ENCODE data around the gene DDX10. TPM values are rescaled to one million over a fixed set of nuclear protein-coding genes. Genes with fewer than 3 reads are reported as not detected.

DDX10 gene
- polyA plus RNA-seq, 1 of the 3 experiments (the other 2 are of a cell fraction): 35.8 TPM

DNA sequence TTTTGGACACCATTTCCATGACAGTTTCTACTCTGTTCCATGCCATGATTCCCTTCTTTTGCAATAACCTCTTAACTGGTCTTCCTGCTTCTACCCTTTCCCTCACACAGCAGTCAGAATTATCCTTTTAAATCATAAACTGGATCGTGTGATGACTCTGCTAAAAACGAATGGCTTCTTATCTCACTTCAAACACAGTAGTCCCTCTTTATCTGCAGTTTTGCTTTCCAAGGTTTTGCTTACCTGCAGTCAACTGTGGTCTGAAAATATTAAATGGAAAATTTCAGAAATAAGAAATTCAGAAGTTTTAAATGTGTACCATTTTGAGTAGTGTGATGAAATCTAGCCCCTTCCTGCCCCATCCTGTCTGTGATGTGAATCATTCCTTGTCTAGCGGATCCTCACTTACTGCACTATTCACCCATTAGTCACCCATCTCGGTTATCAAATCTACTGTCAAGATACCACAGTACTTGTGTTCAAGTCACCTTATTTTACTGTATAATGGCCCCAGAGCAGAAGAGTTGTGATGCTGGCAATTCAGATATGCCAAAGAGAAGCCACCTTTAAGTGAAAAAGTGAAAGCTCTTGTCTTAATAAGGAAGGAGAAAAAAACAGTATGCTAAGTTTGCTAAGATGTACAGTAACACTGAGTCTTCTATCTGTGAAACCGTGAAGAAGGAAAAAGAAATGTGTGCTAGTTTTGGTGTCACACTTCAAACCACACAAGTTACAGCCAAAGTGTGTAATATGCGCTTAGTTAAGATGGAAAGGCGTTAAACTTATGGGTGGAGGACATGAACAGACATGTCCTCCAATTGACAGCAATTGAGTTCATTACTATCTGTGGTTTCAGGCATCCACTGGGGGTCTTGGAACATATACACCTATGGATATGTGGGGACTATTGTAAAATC is 283.0 kb downstream of the DDX10 start (continued):
- no peak for TF ChIP-seq GABPA (IDR thresholded peaks at IDR 0.05; ENCODE audit: low read depth)
- TF ChIP-seq, protein P1, sequence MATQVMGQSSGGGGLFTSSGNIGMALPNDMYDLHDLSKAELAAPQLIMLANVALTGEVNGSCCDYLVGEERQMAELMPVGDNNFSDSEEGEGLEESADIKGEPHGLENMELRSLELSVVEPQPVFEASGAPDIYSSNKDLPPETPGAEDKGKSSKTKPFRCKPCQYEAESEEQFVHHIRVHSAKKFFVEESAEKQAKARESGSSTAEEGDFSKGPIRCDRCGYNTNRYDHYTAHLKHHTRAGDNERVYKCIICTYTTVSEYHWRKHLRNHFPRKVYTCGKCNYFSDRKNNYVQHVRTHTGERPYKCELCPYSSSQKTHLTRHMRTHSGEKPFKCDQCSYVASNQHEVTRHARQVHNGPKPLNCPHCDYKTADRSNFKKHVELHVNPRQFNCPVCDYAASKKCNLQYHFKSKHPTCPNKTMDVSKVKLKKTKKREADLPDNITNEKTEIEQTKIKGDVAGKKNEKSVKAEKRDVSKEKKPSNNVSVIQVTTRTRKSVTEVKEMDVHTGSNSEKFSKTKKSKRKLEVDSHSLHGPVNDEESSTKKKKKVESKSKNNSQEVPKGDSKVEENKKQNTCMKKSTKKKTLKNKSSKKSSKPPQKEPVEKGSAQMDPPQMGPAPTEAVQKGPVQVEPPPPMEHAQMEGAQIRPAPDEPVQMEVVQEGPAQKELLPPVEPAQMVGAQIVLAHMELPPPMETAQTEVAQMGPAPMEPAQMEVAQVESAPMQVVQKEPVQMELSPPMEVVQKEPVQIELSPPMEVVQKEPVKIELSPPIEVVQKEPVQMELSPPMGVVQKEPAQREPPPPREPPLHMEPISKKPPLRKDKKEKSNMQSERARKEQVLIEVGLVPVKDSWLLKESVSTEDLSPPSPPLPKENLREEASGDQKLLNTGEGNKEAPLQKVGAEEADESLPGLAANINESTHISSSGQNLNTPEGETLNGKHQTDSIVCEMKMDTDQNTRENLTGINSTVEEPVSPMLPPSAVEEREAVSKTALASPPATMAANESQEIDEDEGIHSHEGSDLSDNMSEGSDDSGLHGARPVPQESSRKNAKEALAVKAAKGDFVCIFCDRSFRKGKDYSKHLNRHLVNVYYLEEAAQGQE (IDR thresholded peaks at IDR 0.05; ENCODE audit: low read depth, low read length): no peak
- TF ChIP-seq NFIC (IDR thresholded peaks at IDR 0.05; ENCODE audit: borderline replicate concordance): no peak
- no peak for TF ChIP-seq CHD2 (IDR thresholded peaks at IDR 0.05; ENCODE audit: low read length, partially characterized antibody)
- TF ChIP-seq, protein P2, sequence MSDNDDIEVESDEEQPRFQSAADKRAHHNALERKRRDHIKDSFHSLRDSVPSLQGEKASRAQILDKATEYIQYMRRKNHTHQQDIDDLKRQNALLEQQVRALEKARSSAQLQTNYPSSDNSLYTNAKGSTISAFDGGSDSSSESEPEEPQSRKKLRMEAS (IDR thresholded peaks at IDR 0.05; ENCODE audit: low read depth): no peak
- no peak for TF ChIP-seq RCOR1 (IDR thresholded peaks at IDR 0.05; ENCODE audit: low read length)
- no peak for TF ChIP-seq NRF1 (IDR thresholded peaks at IDR 0.05; ENCODE audit: low read depth, low read length)
- TF ChIP-seq POLR2AphosphoS5 (IDR thresholded peaks at IDR 0.05; ENCODE audit: low read depth, low read length): no peak
- 0 out of 2 replicates have a peak, but pooled peaks have one; percentile 57 for TF ChIP-seq FOXM1 (IDR thresholded peaks at IDR 0.05; ENCODE audit: low read depth)
- TF ChIP-seq, protein P3, sequence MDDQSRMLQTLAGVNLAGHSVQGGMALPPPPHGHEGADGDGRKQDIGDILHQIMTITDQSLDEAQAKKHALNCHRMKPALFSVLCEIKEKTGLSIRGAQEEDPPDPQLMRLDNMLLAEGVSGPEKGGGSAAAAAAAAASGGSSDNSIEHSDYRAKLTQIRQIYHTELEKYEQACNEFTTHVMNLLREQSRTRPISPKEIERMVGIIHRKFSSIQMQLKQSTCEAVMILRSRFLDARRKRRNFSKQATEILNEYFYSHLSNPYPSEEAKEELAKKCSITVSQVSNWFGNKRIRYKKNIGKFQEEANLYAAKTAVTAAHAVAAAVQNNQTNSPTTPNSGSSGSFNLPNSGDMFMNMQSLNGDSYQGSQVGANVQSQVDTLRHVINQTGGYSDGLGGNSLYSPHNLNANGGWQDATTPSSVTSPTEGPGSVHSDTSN (IDR thresholded peaks at IDR 0.05): peak; percentile 87
- no peak for TF ChIP-seq YY1 (IDR thresholded peaks at IDR 0.05; ENCODE audit: low read depth)
- peak; percentile 77 for TF ChIP-seq TCF12 (IDR thresholded peaks at IDR 0.05)
- no peak for TF ChIP-seq MXI1 (IDR thresholded peaks at IDR 0.05; ENCODE audit: low read depth, low read length)
- no peak for TF ChIP-seq SIN3A (IDR thresholded peaks at IDR 0.05; ENCODE audit: borderline replicate concordance, low read depth, low read length)
- TF ChIP-seq, protein P4, sequence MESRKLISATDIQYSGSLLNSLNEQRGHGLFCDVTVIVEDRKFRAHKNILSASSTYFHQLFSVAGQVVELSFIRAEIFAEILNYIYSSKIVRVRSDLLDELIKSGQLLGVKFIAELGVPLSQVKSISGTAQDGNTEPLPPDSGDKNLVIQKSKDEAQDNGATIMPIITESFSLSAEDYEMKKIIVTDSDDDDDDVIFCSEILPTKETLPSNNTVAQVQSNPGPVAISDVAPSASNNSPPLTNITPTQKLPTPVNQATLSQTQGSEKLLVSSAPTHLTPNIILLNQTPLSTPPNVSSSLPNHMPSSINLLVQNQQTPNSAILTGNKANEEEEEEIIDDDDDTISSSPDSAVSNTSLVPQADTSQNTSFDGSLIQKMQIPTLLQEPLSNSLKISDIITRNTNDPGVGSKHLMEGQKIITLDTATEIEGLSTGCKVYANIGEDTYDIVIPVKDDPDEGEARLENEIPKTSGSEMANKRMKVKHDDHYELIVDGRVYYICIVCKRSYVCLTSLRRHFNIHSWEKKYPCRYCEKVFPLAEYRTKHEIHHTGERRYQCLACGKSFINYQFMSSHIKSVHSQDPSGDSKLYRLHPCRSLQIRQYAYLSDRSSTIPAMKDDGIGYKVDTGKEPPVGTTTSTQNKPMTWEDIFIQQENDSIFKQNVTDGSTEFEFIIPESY (IDR thresholded peaks at IDR 0.05; ENCODE audit: borderline replicate concordance, low read depth): no peak
- no peak for TF ChIP-seq RAD21 (IDR thresholded peaks at IDR 0.05; ENCODE audit: low read length)
- peak; percentile 85 for TF ChIP-seq JUND (IDR thresholded peaks at IDR 0.05)
- TF ChIP-seq, protein P5, sequence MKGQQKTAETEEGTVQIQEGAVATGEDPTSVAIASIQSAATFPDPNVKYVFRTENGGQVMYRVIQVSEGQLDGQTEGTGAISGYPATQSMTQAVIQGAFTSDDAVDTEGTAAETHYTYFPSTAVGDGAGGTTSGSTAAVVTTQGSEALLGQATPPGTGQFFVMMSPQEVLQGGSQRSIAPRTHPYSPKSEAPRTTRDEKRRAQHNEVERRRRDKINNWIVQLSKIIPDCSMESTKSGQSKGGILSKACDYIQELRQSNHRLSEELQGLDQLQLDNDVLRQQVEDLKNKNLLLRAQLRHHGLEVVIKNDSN (IDR thresholded peaks at IDR 0.05; ENCODE audit: borderline replicate concordance, low read depth): no peak
- peak; percentile 80 for TF ChIP-seq RXRA (IDR thresholded peaks at IDR 0.05; ENCODE audit: borderline replicate concordance, low read depth)
- no peak for TF ChIP-seq EZH2phosphoT487 (IDR thresholded peaks at IDR 0.05; ENCODE audit: borderline replicate concordance, low read depth)
- TF ChIP-seq GATA2 (CRISPR knock-in tag; IDR thresholded peaks at IDR 0.05): no peak
- 0 out of 2 replicates have a peak, but pooled peaks have one; percentile 18 for TF ChIP-seq TEAD4 (IDR thresholded peaks at IDR 0.05; ENCODE audit: borderline replicate concordance, insufficient read depth)
- TF ChIP-seq TAF1 (IDR thresholded peaks at IDR 0.05; ENCODE audit: borderline replicate concordance, low read depth, low read length): no peak

Measured in SK-N-SH (cell line).